ENCODE results near the gene CACNA1B. TPM values are rescaled to one million over a fixed set of nuclear protein-coding genes. Genes with fewer than 3 reads are reported as not detected.

CACNA1B gene
- total RNA-seq, 1 experiment from 2014 or later, result 0.34 TPM

- CTCF ChIA-PET, result no interaction called here
- Histone ChIP-seq H3K27me3 (replicated peaks; ENCODE audit: insufficient read depth, low read depth, low read length, poor library complexity) (peaks cover 2% of the 10 kb centered on the region), H3K36me3 (ENCODE audit: insufficient read depth, low read length, poor library complexity, severe bottlenecking) (no peaks in the 10 kb centered on the region), H3K9me3 (ENCODE audit: low read depth, low read length, poor library complexity, severe bottlenecking) (no peaks in the 10 kb centered on the region), H3K4me1 (ENCODE audit: insufficient read depth, low read length, poor library complexity, severe bottlenecking) (no peaks in the 10 kb centered on the region), H3K27ac (ENCODE audit: low read depth, low read length, poor library complexity, severe bottlenecking) (no peak overlapping the region), H3K4me3 (ENCODE audit: low read depth, low read length, poor library complexity, severe bottlenecking) (no peak overlapping the region)
- TF ChIP-seq EZH2 (IDR thresholded peaks at IDR 0.05; ENCODE audit: borderline replicate concordance, low read depth, low read length, poor library complexity, severe bottlenecking) (no peak), CTCF (conservative IDR thresholded peaks at IDR 0.05; ENCODE audit: low read depth, low read length) (no peak)
- no TSS peak for BruUV-seq (replicated peaks)
- DNase-seq (ENCODE audit: low spot score), result no peak
- intact Hi-C loops (cut with micrococcal nuclease; ENCODE audit: unreplicated experiment), result no loop called here
- POLR2A ChIA-PET (ENCODE audit: low non-redundant PET), result no interaction called here
Observed at GRCh38 chr9:138040446-138041430, 163.2 kb downstream of the CACNA1B start.

- H3K27ac ChIP-seq (ENCODE audit: low read depth, low read length, poor library complexity, severe bottlenecking), result no peak overlapping the region
- intact Hi-C loops (cut with micrococcal nuclease; ENCODE audit: unreplicated experiment), result no loop called here
Observed at GRCh38 chr9:138042146-138042545, 164.6 kb downstream of the CACNA1B start.

GRCh38 chr9:138042640-138043039 is 165.1 kb downstream of the CACNA1B start:
- POLR2A ChIA-PET (ENCODE audit: low non-redundant PET), result interaction anchor here (0.6 kb wide), 1 partner anchor 10 kb away, joined by 3 read pairs; no protein-coding TSS in a partner anchor
- intact Hi-C loops (cut with micrococcal nuclease; ENCODE audit: unreplicated experiment), result no loop called here
- DNase-seq (ENCODE audit: low spot score), result no peak
- TF ChIP-seq CTCF (conservative IDR thresholded peaks at IDR 0.05; ENCODE audit: low read depth, low read length) (no peak), EZH2 (IDR thresholded peaks at IDR 0.05; ENCODE audit: borderline replicate concordance, low read depth, low read length, poor library complexity, severe bottlenecking) (no peak)
- Histone ChIP-seq H3K27me3 (replicated peaks; ENCODE audit: insufficient read depth, low read depth, low read length, poor library complexity) (no peaks in the 10 kb centered on the region), H3K36me3 (ENCODE audit: insufficient read depth, low read length, poor library complexity, severe bottlenecking) (no peaks in the 10 kb centered on the region), H3K9me3 (ENCODE audit: low read depth, low read length, poor library complexity, severe bottlenecking) (no peaks in the 10 kb centered on the region), H3K4me1 (ENCODE audit: insufficient read depth, low read length, poor library complexity, severe bottlenecking) (no peaks in the 10 kb centered on the region), H3K27ac (ENCODE audit: low read depth, low read length, poor library complexity, severe bottlenecking) (no peak overlapping the region), H3K4me3 (ENCODE audit: low read depth, low read length, poor library complexity, severe bottlenecking) (no peak overlapping the region)
- CTCF ChIA-PET, result no interaction called here
- no TSS peak for BruUV-seq (replicated peaks)

More at GRCh38 chr9:138042146-138042545, 164.6 kb downstream of the CACNA1B start:
- Histone ChIP-seq H3K9me3 (ENCODE audit: low read depth, low read length, poor library complexity, severe bottlenecking) (no peaks in the 10 kb centered on the region), H3K36me3 (ENCODE audit: insufficient read depth, low read length, poor library complexity, severe bottlenecking) (no peaks in the 10 kb centered on the region), H3K27me3 (replicated peaks; ENCODE audit: insufficient read depth, low read depth, low read length, poor library complexity) (no peaks in the 10 kb centered on the region), H3K4me1 (ENCODE audit: insufficient read depth, low read length, poor library complexity, severe bottlenecking) (no peaks in the 10 kb centered on the region), H3K4me3 (ENCODE audit: low read depth, low read length, poor library complexity, severe bottlenecking) (no peak overlapping the region)
- no peak for DNase-seq (ENCODE audit: low spot score)
- CTCF ChIA-PET, result no interaction called here
- POLR2A ChIA-PET (ENCODE audit: low non-redundant PET), result interaction anchor here (0.6 kb wide), 1 partner anchor 10 kb away, joined by 3 read pairs; no protein-coding TSS in a partner anchor
- no TSS peak for BruUV-seq (replicated peaks)
- TF ChIP-seq CTCF (conservative IDR thresholded peaks at IDR 0.05; ENCODE audit: low read depth, low read length) (no peak), EZH2 (IDR thresholded peaks at IDR 0.05; ENCODE audit: borderline replicate concordance, low read depth, low read length, poor library complexity, severe bottlenecking) (no peak)
